ENCODE results near the gene IQCH. TPM values are rescaled to one million over a fixed set of nuclear protein-coding genes. Genes with fewer than 3 reads are reported as not detected.

Gene IQCH
- total RNA-seq, 1 experiment from 2014 or later = 1.9 TPM

DNA sequence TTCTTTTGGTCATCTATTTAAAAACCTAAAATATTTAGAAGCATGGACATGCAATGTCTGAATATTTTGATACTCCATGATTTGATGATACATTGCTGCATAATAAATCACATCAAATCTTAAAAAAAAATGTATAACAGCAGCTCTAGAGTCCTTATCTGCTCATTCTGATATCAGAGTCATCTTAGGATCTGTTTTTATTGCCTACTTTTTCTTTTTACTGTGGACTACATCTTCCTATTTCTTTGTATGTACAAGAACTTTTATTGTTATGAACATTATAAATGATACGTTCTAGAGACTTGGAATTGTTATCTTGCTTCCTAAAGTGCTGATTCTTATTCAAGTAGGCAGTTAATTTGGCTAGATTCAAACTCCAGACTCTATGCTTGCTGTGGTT lies 72.7 kb downstream of the IQCH start:
- ChIA-PET CTCF (no interaction called here), POLR2A (no interaction called here)
- no peak for TF ChIP-seq ZNF317 (CRISPR knock-in tag; IDR thresholded peaks at IDR 0.05; ENCODE audit: borderline replicate concordance, low read depth)
- no peak for TF ChIP-seq PRRX2 (CRISPR knock-in tag; IDR thresholded peaks at IDR 0.05)
- TF ChIP-seq, protein P1, sequence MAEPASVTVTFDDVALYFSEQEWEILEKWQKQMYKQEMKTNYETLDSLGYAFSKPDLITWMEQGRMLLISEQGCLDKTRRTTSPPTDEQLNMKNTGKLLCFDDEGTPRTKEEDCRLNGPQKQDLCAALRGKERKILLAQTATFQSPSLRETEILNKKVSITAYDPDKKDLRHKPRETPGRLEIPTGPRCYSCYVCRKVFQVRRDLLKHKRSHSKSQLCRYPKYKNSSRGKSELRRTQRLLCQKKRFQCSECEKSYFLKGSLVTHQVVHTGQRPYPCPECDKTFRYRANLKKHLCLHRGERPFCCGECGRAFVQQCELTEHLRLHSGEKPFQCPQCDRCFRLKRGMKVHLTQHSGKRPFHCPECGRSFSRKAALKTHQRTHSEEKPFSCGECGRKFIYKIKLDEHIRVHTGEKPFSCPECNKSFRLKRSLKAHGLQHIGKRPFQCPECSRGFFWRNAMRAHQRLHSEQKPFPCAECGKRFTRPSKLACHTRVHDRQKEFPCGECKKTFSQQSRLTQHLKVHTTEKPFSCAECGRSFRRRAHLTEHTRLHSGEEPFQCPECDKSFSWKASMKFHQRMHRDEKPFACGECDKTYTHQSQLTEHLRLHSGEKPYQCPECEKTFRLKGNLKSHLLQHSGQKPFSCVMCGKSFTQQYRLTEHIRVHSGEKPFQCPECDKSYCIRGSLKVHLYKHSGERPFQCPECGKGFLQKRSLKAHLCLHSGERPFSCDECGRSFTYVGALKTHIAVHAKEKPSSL (CRISPR knock-in tag; conservative IDR thresholded peaks at IDR 0.05) = no peak
- TF ChIP-seq TEAD1 (CRISPR knock-in tag; IDR thresholded peaks at IDR 0.05) = no peak
- TF ChIP-seq JAZF1 (CRISPR knock-in tag; IDR thresholded peaks at IDR 0.05) = no peak
- no peak for TF ChIP-seq SP1 (CRISPR knock-in tag; conservative IDR thresholded peaks at IDR 0.05)
- TF ChIP-seq ETV6 (CRISPR knock-in tag; IDR thresholded peaks at IDR 0.05) = no peak
- TF ChIP-seq MXD4 (CRISPR knock-in tag; IDR thresholded peaks at IDR 0.05; ENCODE audit: borderline replicate concordance) = no peak
- no peak for TF ChIP-seq KAT7 (CRISPR knock-in tag; IDR thresholded peaks at IDR 0.05; ENCODE audit: borderline replicate concordance)
- H3K27me3 Mint-ChIP-seq (ENCODE audit: low read depth) = no peaks in the 10 kb centered on the region; the same call in 1 of the 2 replicates
- ATAC-seq (no peak), DNase-seq (ENCODE audit: low spot score) (no peak)
- H3K9me3 Mint-ChIP-seq = peaks cover 24% of the 10 kb centered on the region
- peaks cover 7% of the 10 kb centered on the region for H3K4me1 Mint-ChIP-seq
- no peak overlapping the region for H3K4me3 Mint-ChIP-seq
- peaks cover 15% of the 10 kb centered on the region for H3K36me3 Mint-ChIP-seq
- H3K27ac Mint-ChIP-seq = no peak overlapping the region

DNA sequence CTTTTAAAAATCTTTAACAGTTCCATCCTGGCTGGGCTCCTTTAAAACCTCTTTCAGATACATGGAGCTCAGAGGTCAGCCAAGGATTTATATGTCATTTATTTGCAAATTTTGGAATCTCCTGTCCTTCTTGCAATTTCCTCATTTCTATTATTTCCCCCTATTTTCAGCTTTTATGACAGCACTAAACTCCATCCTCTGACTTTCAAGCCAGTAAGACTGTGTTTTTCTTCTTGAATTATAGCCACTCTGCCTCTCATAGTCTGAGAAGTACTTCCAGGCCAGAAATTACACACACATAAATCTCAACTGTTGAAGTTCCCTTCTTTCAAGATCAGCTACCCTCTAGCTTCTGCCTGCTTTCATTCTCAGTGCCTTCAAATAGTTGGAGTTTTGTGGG lies 73.2 kb downstream of the IQCH start:
- Mint-ChIP-seq H3K4me3 (no peak overlapping the region), H3K27ac (no peak overlapping the region), H3K4me1 (peaks cover 7% of the 10 kb centered on the region), H3K27me3 (ENCODE audit: low read depth) (no peaks in the 10 kb centered on the region), H3K36me3 (peaks cover 11% of the 10 kb centered on the region), H3K9me3 (peaks cover 20% of the 10 kb centered on the region)
- ChIA-PET CTCF (no interaction called here), POLR2A (no interaction called here)
- ATAC-seq (no peak), DNase-seq (ENCODE audit: low spot score) (no peak)
- TF ChIP-seq, protein P2, sequence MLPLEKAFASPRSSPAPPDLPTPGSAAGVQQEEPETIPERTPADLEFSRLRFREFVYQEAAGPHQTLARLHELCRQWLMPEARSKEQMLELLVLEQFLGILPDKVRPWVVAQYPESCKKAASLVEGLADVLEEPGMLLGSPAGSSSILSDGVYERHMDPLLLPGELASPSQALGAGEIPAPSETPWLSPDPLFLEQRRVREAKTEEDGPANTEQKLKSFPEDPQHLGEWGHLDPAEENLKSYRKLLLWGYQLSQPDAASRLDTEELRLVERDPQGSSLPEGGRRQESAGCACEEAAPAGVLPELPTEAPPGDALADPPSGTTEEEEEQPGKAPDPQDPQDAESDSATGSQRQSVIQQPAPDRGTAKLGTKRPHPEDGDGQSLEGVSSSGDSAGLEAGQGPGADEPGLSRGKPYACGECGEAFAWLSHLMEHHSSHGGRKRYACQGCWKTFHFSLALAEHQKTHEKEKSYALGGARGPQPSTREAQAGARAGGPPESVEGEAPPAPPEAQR (CRISPR knock-in tag; IDR thresholded peaks at IDR 0.05) = no peak
- TF ChIP-seq, protein P3, sequence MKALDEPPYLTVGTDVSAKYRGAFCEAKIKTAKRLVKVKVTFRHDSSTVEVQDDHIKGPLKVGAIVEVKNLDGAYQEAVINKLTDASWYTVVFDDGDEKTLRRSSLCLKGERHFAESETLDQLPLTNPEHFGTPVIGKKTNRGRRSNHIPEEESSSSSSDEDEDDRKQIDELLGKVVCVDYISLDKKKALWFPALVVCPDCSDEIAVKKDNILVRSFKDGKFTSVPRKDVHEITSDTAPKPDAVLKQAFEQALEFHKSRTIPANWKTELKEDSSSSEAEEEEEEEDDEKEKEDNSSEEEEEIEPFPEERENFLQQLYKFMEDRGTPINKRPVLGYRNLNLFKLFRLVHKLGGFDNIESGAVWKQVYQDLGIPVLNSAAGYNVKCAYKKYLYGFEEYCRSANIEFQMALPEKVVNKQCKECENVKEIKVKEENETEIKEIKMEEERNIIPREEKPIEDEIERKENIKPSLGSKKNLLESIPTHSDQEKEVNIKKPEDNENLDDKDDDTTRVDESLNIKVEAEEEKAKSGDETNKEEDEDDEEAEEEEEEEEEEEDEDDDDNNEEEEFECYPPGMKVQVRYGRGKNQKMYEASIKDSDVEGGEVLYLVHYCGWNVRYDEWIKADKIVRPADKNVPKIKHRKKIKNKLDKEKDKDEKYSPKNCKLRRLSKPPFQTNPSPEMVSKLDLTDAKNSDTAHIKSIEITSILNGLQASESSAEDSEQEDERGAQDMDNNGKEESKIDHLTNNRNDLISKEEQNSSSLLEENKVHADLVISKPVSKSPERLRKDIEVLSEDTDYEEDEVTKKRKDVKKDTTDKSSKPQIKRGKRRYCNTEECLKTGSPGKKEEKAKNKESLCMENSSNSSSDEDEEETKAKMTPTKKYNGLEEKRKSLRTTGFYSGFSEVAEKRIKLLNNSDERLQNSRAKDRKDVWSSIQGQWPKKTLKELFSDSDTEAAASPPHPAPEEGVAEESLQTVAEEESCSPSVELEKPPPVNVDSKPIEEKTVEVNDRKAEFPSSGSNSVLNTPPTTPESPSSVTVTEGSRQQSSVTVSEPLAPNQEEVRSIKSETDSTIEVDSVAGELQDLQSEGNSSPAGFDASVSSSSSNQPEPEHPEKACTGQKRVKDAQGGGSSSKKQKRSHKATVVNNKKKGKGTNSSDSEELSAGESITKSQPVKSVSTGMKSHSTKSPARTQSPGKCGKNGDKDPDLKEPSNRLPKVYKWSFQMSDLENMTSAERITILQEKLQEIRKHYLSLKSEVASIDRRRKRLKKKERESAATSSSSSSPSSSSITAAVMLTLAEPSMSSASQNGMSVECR (CRISPR knock-in tag; IDR thresholded peaks at IDR 0.05; ENCODE audit: borderline replicate concordance) = no peak
- TF ChIP-seq, protein P4, sequence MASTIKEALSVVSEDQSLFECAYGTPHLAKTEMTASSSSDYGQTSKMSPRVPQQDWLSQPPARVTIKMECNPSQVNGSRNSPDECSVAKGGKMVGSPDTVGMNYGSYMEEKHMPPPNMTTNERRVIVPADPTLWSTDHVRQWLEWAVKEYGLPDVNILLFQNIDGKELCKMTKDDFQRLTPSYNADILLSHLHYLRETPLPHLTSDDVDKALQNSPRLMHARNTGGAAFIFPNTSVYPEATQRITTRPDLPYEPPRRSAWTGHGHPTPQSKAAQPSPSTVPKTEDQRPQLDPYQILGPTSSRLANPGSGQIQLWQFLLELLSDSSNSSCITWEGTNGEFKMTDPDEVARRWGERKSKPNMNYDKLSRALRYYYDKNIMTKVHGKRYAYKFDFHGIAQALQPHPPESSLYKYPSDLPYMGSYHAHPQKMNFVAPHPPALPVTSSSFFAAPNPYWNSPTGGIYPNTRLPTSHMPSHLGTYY (CRISPR knock-in tag; IDR thresholded peaks at IDR 0.05) = no peak
- no peak for TF ChIP-seq GRHL2 (CRISPR knock-in tag; IDR thresholded peaks at IDR 0.05; ENCODE audit: insufficient replicate concordance, severe bottlenecking)
- TF ChIP-seq ZNF121 (CRISPR knock-in tag; IDR thresholded peaks at IDR 0.05) = no peak
- no peak for TF ChIP-seq ESRRA (CRISPR knock-in tag; IDR thresholded peaks at IDR 0.05; ENCODE audit: borderline replicate concordance)
- TF ChIP-seq, protein P5, sequence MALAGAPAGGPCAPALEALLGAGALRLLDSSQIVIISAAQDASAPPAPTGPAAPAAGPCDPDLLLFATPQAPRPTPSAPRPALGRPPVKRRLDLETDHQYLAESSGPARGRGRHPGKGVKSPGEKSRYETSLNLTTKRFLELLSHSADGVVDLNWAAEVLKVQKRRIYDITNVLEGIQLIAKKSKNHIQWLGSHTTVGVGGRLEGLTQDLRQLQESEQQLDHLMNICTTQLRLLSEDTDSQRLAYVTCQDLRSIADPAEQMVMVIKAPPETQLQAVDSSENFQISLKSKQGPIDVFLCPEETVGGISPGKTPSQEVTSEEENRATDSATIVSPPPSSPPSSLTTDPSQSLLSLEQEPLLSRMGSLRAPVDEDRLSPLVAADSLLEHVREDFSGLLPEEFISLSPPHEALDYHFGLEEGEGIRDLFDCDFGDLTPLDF (CRISPR knock-in tag; IDR thresholded peaks at IDR 0.05) = no peak
- no peak for TF ChIP-seq ZNF317 (CRISPR knock-in tag; IDR thresholded peaks at IDR 0.05; ENCODE audit: borderline replicate concordance, low read depth)
- no peak for TF ChIP-seq HMGA2 (CRISPR knock-in tag; IDR thresholded peaks at IDR 0.05)
- TF ChIP-seq ZNF396 (CRISPR knock-in tag; IDR thresholded peaks at IDR 0.05; ENCODE audit: borderline replicate concordance) = no peak
- TF ChIP-seq, protein P6, sequence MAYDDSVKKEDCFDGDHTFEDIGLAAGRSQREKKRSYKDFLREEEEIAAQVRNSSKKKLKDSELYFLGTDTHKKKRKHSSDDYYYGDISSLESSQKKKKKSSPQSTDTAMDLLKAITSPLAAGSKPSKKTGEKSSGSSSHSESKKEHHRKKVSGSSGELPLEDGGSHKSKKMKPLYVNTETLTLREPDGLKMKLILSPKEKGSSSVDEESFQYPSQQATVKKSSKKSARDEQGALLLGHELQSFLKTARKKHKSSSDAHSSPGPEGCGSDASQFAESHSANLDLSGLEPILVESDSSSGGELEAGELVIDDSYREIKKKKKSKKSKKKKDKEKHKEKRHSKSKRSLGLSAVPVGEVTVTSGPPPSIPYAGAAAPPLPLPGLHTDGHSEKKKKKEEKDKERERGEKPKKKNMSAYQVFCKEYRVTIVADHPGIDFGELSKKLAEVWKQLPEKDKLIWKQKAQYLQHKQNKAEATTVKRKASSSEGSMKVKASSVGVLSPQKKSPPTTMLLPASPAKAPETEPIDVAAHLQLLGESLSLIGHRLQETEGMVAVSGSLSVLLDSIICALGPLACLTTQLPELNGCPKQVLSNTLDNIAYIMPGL (CRISPR knock-in tag; IDR thresholded peaks at IDR 0.05) = no peak
- no peak for TF ChIP-seq CREB1 (CRISPR knock-in tag; IDR thresholded peaks at IDR 0.05)
- TF ChIP-seq, protein P7, sequence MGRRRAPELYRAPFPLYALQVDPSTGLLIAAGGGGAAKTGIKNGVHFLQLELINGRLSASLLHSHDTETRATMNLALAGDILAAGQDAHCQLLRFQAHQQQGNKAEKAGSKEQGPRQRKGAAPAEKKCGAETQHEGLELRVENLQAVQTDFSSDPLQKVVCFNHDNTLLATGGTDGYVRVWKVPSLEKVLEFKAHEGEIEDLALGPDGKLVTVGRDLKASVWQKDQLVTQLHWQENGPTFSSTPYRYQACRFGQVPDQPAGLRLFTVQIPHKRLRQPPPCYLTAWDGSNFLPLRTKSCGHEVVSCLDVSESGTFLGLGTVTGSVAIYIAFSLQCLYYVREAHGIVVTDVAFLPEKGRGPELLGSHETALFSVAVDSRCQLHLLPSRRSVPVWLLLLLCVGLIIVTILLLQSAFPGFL (CRISPR knock-in tag; IDR thresholded peaks at IDR 0.05; ENCODE audit: borderline replicate concordance) = no peak
- no peak for TF ChIP-seq ZBTB21 (CRISPR knock-in tag; IDR thresholded peaks at IDR 0.05; ENCODE audit: borderline replicate concordance)
